Effector CD4-positive, alpha-beta T cell (primary cell): ENCODE data around the gene TAC4.
A peak's percentile ranks its signal among the peaks of the same experiment; 100 is the strongest.
"Not testable (repeated sequence)": the region's sequence is repeated elsewhere in the genome, so short reads cannot be mapped to it uniquely, and the experiment has no call there.

ENCODE experiments used
- DNase-seq: peaks from one replicate; pipeline ENCODE4 v3.0.0-alpha.2; 2020

TAC4 gene

GRCh38 chr17:49842371-49842770 lies 5.5 kb downstream of the TAC4 start:
- DNase-seq = no peak

- no peak for DNase-seq
Observed at GRCh38 chr17:49841548-49841947, 6.3 kb downstream of the TAC4 start.

- DNase-seq = no peak
Observed at GRCh38 chr17:49839455-49839854, 8.4 kb downstream of the TAC4 start.

GRCh38 chr17:49836111-49837030 lies 11.5 kb downstream of the TAC4 start:
- no peak for DNase-seq

- no peak for DNase-seq
Observed at GRCh38 chr17:49835472-49835871, 12.4 kb downstream of the TAC4 start.

- DNase-seq = no peak
Observed at GRCh38 chr17:49834118-49834743, 13.6 kb downstream of the TAC4 start.

GRCh38 chr17:49832840-49833599 lies 14.8 kb downstream of the TAC4 start:
- DNase-seq = no peak

- no peak for DNase-seq
Observed at GRCh38 chr17:49830605-49831004, 17.3 kb downstream of the TAC4 start.

GRCh38 chr17:49829026-49829425 lies 18.8 kb downstream of the TAC4 start:
- no peak for DNase-seq

- not testable (repeated sequence) for DNase-seq
Observed at GRCh38 chr17:49828325-49828724, 19.5 kb downstream of the TAC4 start.

GRCh38 chr17:49825645-49826044 lies 22.2 kb downstream of the TAC4 start:
- no peak for DNase-seq

- no peak for DNase-seq
Observed at GRCh38 chr17:49823614-49824013, 24.3 kb downstream of the TAC4 start.

- no peak for DNase-seq
Observed at GRCh38 chr17:49822829-49823228, 25.0 kb downstream of the TAC4 start.

GRCh38 chr17:49821916-49822315 lies 26.0 kb downstream of the TAC4 start:
- no peak for DNase-seq

- no peak for DNase-seq
Observed at GRCh38 chr17:49821466-49821865, 26.4 kb downstream of the TAC4 start.

- DNase-seq = no peak
Observed at GRCh38 chr17:49820773-49821172, 27.1 kb downstream of the TAC4 start.

GRCh38 chr17:49819651-49820050 lies 28.2 kb downstream of the TAC4 start:
- no peak for DNase-seq

GRCh38 chr17:49819138-49819537 lies 28.7 kb downstream of the TAC4 start:
- no peak for DNase-seq

- peak; percentile 43 for DNase-seq
Observed at GRCh38 chr17:49817993-49818392, 29.9 kb downstream of the TAC4 start.

- DNase-seq = no peak
Observed at GRCh38 chr17:49815761-49816281, 32.0 kb downstream of the TAC4 start.

GRCh38 chr17:49814781-49815529 lies 32.9 kb downstream of the TAC4 start:
- no peak for DNase-seq

- DNase-seq = no peak
Observed at GRCh38 chr17:49809056-49809455, 38.8 kb downstream of the TAC4 start.
